ENCODE measurements around the gene FBXL15. TPM values are rescaled to one million over a fixed set of nuclear protein-coding genes. Genes with fewer than 3 reads are reported as not detected.
A peak's percentile ranks its signal among the peaks of the same experiment; 100 is the strongest.
"Not testable (repeated sequence)": the region's sequence is repeated elsewhere in the genome, so short reads cannot be mapped to it uniquely, and the experiment has no call there.

FBXL15 gene
- total RNA-seq, 4 donors from 2014 or later: 36.9 to 57.8 (median 44.8) TPM

DNA sequence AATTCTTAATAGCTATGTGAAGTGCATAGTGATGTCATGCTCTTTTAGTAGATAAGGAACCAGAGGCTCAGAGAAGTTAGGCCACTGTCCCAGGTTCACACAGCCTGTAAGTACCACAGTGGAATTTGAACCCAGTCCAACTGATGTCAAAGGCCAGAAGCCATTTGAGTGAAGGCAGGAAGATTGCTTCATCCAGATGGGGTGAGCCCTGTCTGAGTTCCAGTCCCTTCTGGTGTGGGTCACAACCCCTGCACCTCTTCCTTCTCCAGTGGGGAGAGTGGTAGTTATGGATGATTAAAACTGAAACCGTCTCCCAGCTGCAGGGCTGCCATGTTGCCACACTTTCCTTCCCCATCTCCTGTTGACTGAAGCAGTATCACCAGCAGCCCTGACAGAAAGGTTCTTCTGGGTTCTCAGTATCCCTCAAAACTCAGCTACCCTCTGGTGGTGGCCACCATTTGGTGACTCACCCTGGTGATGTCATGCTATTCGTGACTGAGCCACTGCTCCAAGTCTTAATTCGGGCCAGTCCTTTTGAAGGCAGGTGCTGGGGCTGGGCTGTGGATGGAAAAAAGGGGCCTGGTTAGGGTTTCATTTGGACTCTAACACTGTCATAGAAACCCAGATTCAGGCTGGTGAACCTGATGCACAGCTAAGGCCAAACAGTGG is 32.2 kb downstream of the FBXL15 start:
- H3K4me1 ChIP-seq: peaks cover 0 to 6% (median 0%) of the 10 kb centered on the region in 4 donors
- peak in 1 of 3 donors; percentile 61 for DNase-seq
- TF ChIP-seq POLR2A (IDR thresholded peaks at IDR 0.05): no peak
- no peak for TF ChIP-seq CTCF (IDR thresholded peaks at IDR 0.05)
- no peak overlapping the region for H3K4me3 ChIP-seq
- H3K27ac ChIP-seq: peak overlapping the region in 3 of 4 donors; percentile 1 to 36 (median 6)
- H3K27me3 ChIP-seq: no peaks in the 10 kb centered on the region
- no peaks in the 10 kb centered on the region for H3K36me3 ChIP-seq
- no peaks in the 10 kb centered on the region for H3K9me3 ChIP-seq

DNA sequence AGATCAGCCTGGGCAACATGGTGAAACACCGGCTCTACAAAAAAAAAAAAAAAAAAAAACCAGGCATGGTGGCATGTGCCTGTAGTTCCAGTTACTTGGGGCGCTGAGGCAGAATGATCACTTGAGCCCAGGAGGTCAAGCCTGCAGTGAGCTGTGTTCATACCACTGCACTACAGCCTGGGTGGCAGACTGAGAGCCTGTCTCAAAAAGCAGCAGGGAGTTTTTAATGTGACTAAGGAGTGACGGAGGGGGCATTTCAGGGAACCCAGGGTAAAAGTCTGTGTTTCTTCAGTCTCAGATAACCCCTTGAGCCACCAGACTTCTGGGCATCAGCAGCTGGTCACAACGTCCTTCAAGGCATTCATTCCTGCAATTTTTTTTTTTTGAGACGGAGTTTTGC is 32.9 kb downstream of the FBXL15 start:
- H3K27ac ChIP-seq: peak overlapping the region in 3 of 4 donors; percentile 1 to 14 (median 6)
- H3K4me1 ChIP-seq: peaks cover 0 to 6% (median 0%) of the 10 kb centered on the region in 4 donors
- no peaks in the 10 kb centered on the region for H3K27me3 ChIP-seq
- no peaks in the 10 kb centered on the region for H3K9me3 ChIP-seq
- no peaks in the 10 kb centered on the region for H3K36me3 ChIP-seq
- H3K4me3 ChIP-seq: no peak overlapping the region
- DNase-seq: no peak
- TF ChIP-seq CTCF (IDR thresholded peaks at IDR 0.05): no peak
- TF ChIP-seq POLR2A (IDR thresholded peaks at IDR 0.05): no peak

DNA sequence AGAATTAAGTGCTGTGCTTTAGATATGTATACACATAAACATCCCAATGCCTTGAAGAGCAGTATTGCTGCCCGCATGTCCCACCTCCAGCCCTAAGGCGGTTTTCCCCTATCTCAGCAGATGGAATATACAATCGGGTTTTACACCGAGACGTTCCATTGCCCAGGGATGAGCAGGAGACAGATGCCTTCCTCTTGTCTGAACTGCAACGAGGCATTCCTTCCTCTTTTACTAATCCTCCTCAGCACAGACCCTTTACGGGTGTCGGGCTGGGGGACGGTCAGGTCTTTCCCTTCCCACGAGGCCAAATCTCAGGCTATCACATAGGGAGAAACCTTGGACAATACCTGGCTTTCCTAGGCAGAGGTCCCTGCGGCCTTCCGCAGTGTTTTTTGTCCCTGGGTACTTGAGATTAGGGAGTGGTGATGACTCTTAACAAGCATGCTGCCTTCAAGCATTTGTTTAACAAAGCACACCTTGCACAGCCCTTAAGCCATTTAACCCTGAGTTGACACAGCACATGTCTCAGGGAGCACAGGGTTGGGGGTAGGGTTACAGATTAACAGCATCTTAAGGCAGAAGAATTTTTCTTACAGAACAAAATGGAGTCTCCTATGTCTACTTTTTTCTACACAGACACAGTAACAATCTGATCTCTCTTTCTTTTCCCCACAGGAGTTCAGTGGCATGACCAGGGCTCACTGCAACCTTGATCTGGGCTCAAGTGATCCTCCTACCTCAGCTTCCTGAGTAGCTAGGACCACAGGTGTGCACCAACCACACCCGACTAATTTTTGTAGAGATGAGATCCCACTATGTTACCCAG is 34.2 kb downstream of the FBXL15 start:
- DNase-seq, H3K9me3 ChIP-seq, H3K36me3 ChIP-seq, H3K4me3 ChIP-seq, H3K4me1 ChIP-seq, H3K27me3 ChIP-seq, H3K27ac ChIP-seq: not testable (repeated sequence)

DNA sequence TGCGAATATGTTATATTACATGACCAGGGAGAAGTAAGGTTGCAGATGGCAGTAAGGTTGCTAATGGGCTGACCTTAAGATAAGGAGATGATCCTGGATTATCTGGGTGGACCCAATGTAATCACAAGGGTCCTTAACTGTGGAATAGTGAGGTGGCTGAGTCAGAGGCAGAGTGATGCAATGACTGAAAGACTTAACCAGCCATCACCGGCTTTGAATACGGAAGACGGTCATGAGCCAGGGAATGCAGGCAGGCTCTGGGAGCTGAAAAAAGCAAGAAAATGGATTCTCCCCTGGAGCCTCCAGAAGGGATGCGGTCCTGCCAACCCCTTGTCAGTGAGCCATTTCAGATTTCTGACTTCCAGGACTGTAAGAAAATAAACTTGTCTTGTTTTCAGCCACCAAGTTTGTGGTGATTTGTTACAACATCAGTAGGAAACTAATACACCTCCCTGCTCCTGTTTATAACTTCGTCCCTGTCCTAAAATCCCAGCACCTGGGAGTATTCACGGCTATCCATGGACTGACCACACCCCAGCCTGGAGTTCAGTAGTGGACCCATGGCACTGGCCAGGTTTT is 35.3 kb downstream of the FBXL15 start:
- Histone ChIP-seq H3K27ac (no peak overlapping the region), H3K36me3 (no peaks in the 10 kb centered on the region), H3K27me3 (no peaks in the 10 kb centered on the region), H3K4me1 (peaks cover 0 to 6% (median 0%) of the 10 kb centered on the region in 4 donors), H3K9me3 (no peaks in the 10 kb centered on the region), H3K4me3 (no peak overlapping the region)
- TF ChIP-seq POLR2A (IDR thresholded peaks at IDR 0.05) (no peak), CTCF (IDR thresholded peaks at IDR 0.05) (no peak)
- DNase-seq: no peak

- H3K27me3 ChIP-seq: no peaks in the 10 kb centered on the region
- H3K4me3 ChIP-seq: no peak overlapping the region
- DNase-seq: no peak
- H3K27ac ChIP-seq: no peak overlapping the region
- H3K36me3 ChIP-seq: no peaks in the 10 kb centered on the region
- H3K9me3 ChIP-seq: no peaks in the 10 kb centered on the region
- peaks cover 0 to 13% (median 2%) of the 10 kb centered on the region in 4 donors for H3K4me1 ChIP-seq
- TF ChIP-seq POLR2A (IDR thresholded peaks at IDR 0.05) (no peak), CTCF (IDR thresholded peaks at IDR 0.05) (no peak)
Measured at GRCh38 chr10:102457591-102458150, 37.0 kb downstream of the FBXL15 start.

Measured in Peyer's patch (tissue), 4 donors.